Endothelial cell of umbilical vein (primary cell): Measurements from ENCODE around the gene LCN9. TPM values are rescaled to one million over a fixed set of nuclear protein-coding genes. Genes with fewer than 3 reads are reported as not detected.

Source experiments
- BruUV-seq: library from RNA; stranded (reverse); fragments of 400-500 nt; replicated peaks from 2 replicates; lab custom pipeline; 2021; lab: Mats Ljungman, UMichigan
- CTCF ChIA-PET: fragments of 300-600, 350-600 bp; sonication (Branson Sonifier 250); formaldehyde crosslinking; loops from one replicate; lab custom pipeline; 2021; ENCODE audit warnings: antibody characterized with exemption, inconsistent platforms; lab: Charles Lee
- POLR2A ChIA-PET: fragments of 300-600, 350-600 bp; sonication (Branson Sonifier 250); formaldehyde crosslinking; loops from one replicate; lab custom pipeline; 2021; ENCODE audit warnings: antibody characterized with exemption, inconsistent platforms; lab: Charles Lee
- DNase-seq: peaks from one replicate; pipeline ENCODE4 v3.0.0-alpha.2; 2011; ENCODE audit warnings: low read depth, low spot score
- FAIRE-seq: peaks from 2 replicates; lab custom pipeline; 2011; peaks lifted over from hg19 to GRCh38; lab: Jason Lieb, UNC
- H2AFZ ChIP-seq: 2 replicates; pipeline ENCODE4 v1.6.0; 2012; ENCODE audit warnings: low read depth, low read length, control low read depth, inconsistent platforms
- H3K27ac ChIP-seq: 2 replicates; pipeline ENCODE4 v1.5.1; 2011; ENCODE audit warnings: low read depth, mild to moderate bottlenecking, control low read depth, low read length, moderate library complexity; ENCODE audit not compliant: insufficient read depth
- H3K27me3 ChIP-seq, 2 experiments: 2 replicates each; pipeline versions ENCODE4 v1.6.0 to v1.6.1; 2011; ENCODE audit warnings: low read length in 2 of 2, mixed read lengths in 1 of 2; ENCODE audit not compliant: control insufficient read depth in 2 of 2, insufficient read depth in 2 of 2
- H3K36me3 ChIP-seq, 2 experiments: 2 replicates in 1 of 2; 3 replicates in 1 of 2; pipeline ENCODE4 v1.5.1; 2011; ENCODE audit warnings: low read length in 2 of 2, mild to moderate bottlenecking in 1 of 2, moderate library complexity in 1 of 2; ENCODE audit not compliant: control insufficient read depth in 2 of 2, insufficient read depth in 2 of 2; ENCODE audit errors: extremely low read depth in 1 of 2
- H3K4me1 ChIP-seq: 3 replicates; pipeline ENCODE4 v1.5.1; 2011; ENCODE audit warnings: mild to moderate bottlenecking, low read length; ENCODE audit not compliant: control insufficient read depth, insufficient read depth; ENCODE audit errors: extremely low read depth
- H3K4me2 ChIP-seq: 2 replicates; pipeline ENCODE4 v1.6.1; 2011; ENCODE audit warnings: low read length, control low read depth, mixed read lengths; ENCODE audit not compliant: insufficient read depth
- H3K4me3 ChIP-seq, 3 experiments: fragments of 200-600 bp in 1 of 3; sonication (generic), shearing (Covaris generic) in 1 of 3; replicated peaks in 1 of 3; 2 replicates each; pipeline ENCODE4 v1.5.1; 2011 to 2016; ENCODE audit warnings: control low read depth in 3 of 3, low read length in 3 of 3, mild to moderate bottlenecking in 2 of 3, inconsistent platforms in 1 of 3, low read depth in 1 of 3, moderate library complexity in 1 of 3; ENCODE audit not compliant: insufficient read depth in 1 of 3
- H3K79me2 ChIP-seq: 2 replicates; pipeline ENCODE4 v1.6.0; 2012; ENCODE audit warnings: low read length, inconsistent platforms; ENCODE audit not compliant: control insufficient read depth, insufficient read depth
- H3K9ac ChIP-seq: replicated peaks from 2 replicates; pipeline ENCODE3; 2011; ENCODE audit warnings: low read length, control low read depth; ENCODE audit not compliant: insufficient read depth; ENCODE audit errors: extremely low read depth
- H3K9me1 ChIP-seq: replicated peaks from 3 replicates; pipeline ENCODE4 v1.6.0; 2011; ENCODE audit warnings: mild to moderate bottlenecking, low read length; ENCODE audit not compliant: control insufficient read depth, insufficient read depth; ENCODE audit errors: extremely low read depth
- H3K9me3 ChIP-seq: replicated peaks from 2 replicates; pipeline ENCODE4 v1.5.1; 2012; ENCODE audit warnings: low read length, inconsistent platforms; ENCODE audit not compliant: control insufficient read depth, insufficient read depth
- H4K20me1 ChIP-seq: replicated peaks from 2 replicates; pipeline ENCODE3; 2011; ENCODE audit warnings: mild to moderate bottlenecking, low read length; ENCODE audit not compliant: control insufficient read depth, insufficient read depth; ENCODE audit errors: extremely low read depth
- MYC ChIP-seq: IDR thresholded peaks from one replicate; pipeline ENCODE4 v1.6.1; 2011; ENCODE audit warnings: mild to moderate bottlenecking, low read depth, low read length
- dilution Hi-C: fragments of 300-500 bp; cut with MboI; formaldehyde crosslinking; loops from one replicate; pipeline ENCODE4 v1.15.0; 2019; ENCODE audit warnings: low sequenced_read_pairs; ENCODE audit not compliant: extremely low pct_ligation_motif_present
- intact Hi-C: fragments of 100-400 bp; cut with micrococcal nuclease; formaldehyde crosslinking; loops from one replicate; pipeline ENCODE4 v1.10.0; 2022
- polyA plus RNA-seq, 4 experiments: library from polyadenylated mRNA; depleted of rRNA in 3 of 4; stranded (reverse) in 3 of 4; unstranded in 1 of 4; fragments of >200 nt; gene quantifications; 2 replicates each; pipeline versions ENCODE4 v1.2.1 to v1.2.3, GENCODE V29; 2011 to 2012; ENCODE audit warnings: missing spikeins in 1 of 4
- total RNA-seq: library from RNA; stranded (reverse); gene quantifications from 2 replicates; pipeline ENCODE4 v1.2.3, GENCODE V29; 2021
- TF ChIP-seq, protein P1 (sequence below), 2 donors: IDR thresholded peaks; 1 replicate in 1 of 2; 2 replicates in 1 of 2; pipeline ENCODE4 v1.5.1; 2011; ENCODE audit warnings: low read length in 2 of 2, mild to moderate bottlenecking in 2 of 2, moderate library complexity in 2 of 2, control low read depth in 1 of 2, inconsistent platforms in 1 of 2, low read depth in 1 of 2; ENCODE audit not compliant: insufficient read depth in 1 of 2; ENCODE audit errors: extremely low read depth in 1 of 2

LCN9 gene
- total and polyA plus RNA-seq, 2 donors (not counting 3 experiments of a cell fraction or from before 2014, with no cell fraction given) = not detected

- H3K9ac ChIP-seq = no peak overlapping the region
- BruUV-seq = no TSS peak
- FAIRE-seq (no peak), DNase-seq (no peak)
- H3K4me1 ChIP-seq = no peaks in the 10 kb centered on the region
- TF ChIP-seq, protein P1, sequence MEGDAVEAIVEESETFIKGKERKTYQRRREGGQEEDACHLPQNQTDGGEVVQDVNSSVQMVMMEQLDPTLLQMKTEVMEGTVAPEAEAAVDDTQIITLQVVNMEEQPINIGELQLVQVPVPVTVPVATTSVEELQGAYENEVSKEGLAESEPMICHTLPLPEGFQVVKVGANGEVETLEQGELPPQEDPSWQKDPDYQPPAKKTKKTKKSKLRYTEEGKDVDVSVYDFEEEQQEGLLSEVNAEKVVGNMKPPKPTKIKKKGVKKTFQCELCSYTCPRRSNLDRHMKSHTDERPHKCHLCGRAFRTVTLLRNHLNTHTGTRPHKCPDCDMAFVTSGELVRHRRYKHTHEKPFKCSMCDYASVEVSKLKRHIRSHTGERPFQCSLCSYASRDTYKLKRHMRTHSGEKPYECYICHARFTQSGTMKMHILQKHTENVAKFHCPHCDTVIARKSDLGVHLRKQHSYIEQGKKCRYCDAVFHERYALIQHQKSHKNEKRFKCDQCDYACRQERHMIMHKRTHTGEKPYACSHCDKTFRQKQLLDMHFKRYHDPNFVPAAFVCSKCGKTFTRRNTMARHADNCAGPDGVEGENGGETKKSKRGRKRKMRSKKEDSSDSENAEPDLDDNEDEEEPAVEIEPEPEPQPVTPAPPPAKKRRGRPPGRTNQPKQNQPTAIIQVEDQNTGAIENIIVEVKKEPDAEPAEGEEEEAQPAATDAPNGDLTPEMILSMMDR (IDR thresholded peaks at IDR 0.05; ENCODE audit: extremely low read depth in 1 of 2, insufficient read depth in 1 of 2, low read depth in 1 of 2, low read length in 2 of 2) = peak in 1 of 2 donors; percentile 7
- TF ChIP-seq MYC = no peak
- H3K9me1 ChIP-seq = no peaks in the 10 kb centered on the region
- ChIA-PET POLR2A (no interaction called here), CTCF (interaction anchor here (0.6 to 1.8 kb wide), 4 partner anchors 8 to 185 kb away, joined by 3 to 5 read pairs (median 3); no protein-coding TSS in a partner anchor)
- no peaks in the 10 kb centered on the region for H3K36me3 ChIP-seq
- dilution Hi-C loops (no loop called here), intact Hi-C loops (no loop called here)
- no peak overlapping the region for H3K27ac ChIP-seq
- H3K4me3 ChIP-seq = no peak overlapping the region
- no peak overlapping the region for H2AFZ ChIP-seq
- no peaks in the 10 kb centered on the region for H3K79me2 ChIP-seq
- H3K27me3 ChIP-seq = no peaks in the 10 kb centered on the region
- H4K20me1 ChIP-seq = no peaks in the 10 kb centered on the region
- H3K4me2 ChIP-seq = no peak overlapping the region
- no peaks in the 10 kb centered on the region for H3K9me3 ChIP-seq
Observed at GRCh38 chr9:135615666-135616618, 47.2 kb upstream of the LCN9 start.
